Heart left ventricle (tissue), 16 donors: ENCODE measurements around the gene OASL. TPM values are rescaled to one million over a fixed set of nuclear protein-coding genes. Genes with fewer than 3 reads are reported as not detected.

ENCODE experiments used
- ATAC-seq, 4 donors: fragments of 200-7000 bp; cut with Tn5 transposase; one replicate each; pipeline ENCODE4 v1.9.1; 2020 to 2022; ENCODE audit warnings: moderate library complexity in 4 of 4, mild to moderate bottlenecking in 3 of 4, moderate number of reproducible peaks in 1 of 4
- DNase-seq, 5 donors: peaks; one replicate each; pipeline ENCODE4 v3.0.0-alpha.2; 2020
- H3K27ac ChIP-seq, 12 donors: fragments of 200-600 bp; sonication (generic) in 4 of 12; one replicate each; pipeline versions ENCODE4 v1.5.0 to v1.8.0; 2016 to 2022; ENCODE audit warnings: mild to moderate bottlenecking in 2 of 12
- H3K27me3 ChIP-seq, 9 donors: fragments of 200-600 bp; sonication (generic) in 2 of 9; one replicate each; pipeline versions ENCODE4 v1.5.1 to v1.8.0; 2016 to 2022; ENCODE audit warnings: mild to moderate bottlenecking in 3 of 9
- H3K36me3 ChIP-seq, 9 donors: fragments of 200-600 bp; sonication (generic) in 2 of 9; one replicate each; pipeline versions ENCODE4 v1.5.0 to v1.8.0; 2018 to 2022; ENCODE audit warnings: mild to moderate bottlenecking in 2 of 9
- H3K4me1 ChIP-seq, 12 donors: fragments of 200-600 bp; sonication (generic) in 4 of 12; one replicate each; pipeline versions ENCODE4 v1.5.0 to v1.8.0; 2016 to 2022; ENCODE audit warnings: mild to moderate bottlenecking in 3 of 12
- H3K4me3 ChIP-seq, 12 donors: fragments of 200-600 bp; sonication (generic) in 4 of 12; one replicate each; pipeline versions ENCODE4 v1.5.0 to v1.8.0; 2017 to 2022; ENCODE audit warnings: mild to moderate bottlenecking in 9 of 12, moderate library complexity in 4 of 12
- H3K9me3 ChIP-seq, 12 donors: fragments of 200-600 bp; sonication (generic) in 4 of 12; one replicate each; pipeline versions ENCODE4 v1.5.0 to v1.8.0; 2016 to 2022; ENCODE audit warnings: mild to moderate bottlenecking in 1 of 12
- CTCF ChIP-seq, 12 donors: fragments of 200-600 bp; sonication (generic) in 4 of 12; IDR thresholded peaks; one replicate each; pipeline versions ENCODE4 v1.5.0 to v1.8.0; 2018 to 2022; ENCODE audit warnings: antibody characterized with exemption in 12 of 12, mild to moderate bottlenecking in 5 of 12
- POLR2A ChIP-seq, 2 donors: fragments of 450-650 bp; IDR thresholded peaks; one replicate each; pipeline ENCODE4 v1.6.1; 2017; ENCODE audit warnings: antibody characterized with exemption in 2 of 2, mild to moderate bottlenecking in 2 of 2, moderate library complexity in 2 of 2
- WGBS, 4 donors: extraction: QIAGEN DNeasy Blood & Tissue Kit in 2 of 4; methylation state at CpG; one replicate each; pipeline versions ENCODE4 v1.1.5 to v1.1.7; 2013 to 2018; 5-methylcytosine and 5-hydroxymethylcytosine counted together
- intact Hi-C, 10 donors: fragments of 100-400 bp; cut with DNase I; formaldehyde crosslinking; loops; one replicate each; pipeline versions ENCODE4 v1.11.1 to v1.14.2; 2022
- polyA plus RNA-seq, 2 donors: library from polyadenylated mRNA; stranded (reverse); fragments of 200-250 nt; gene quantifications; one replicate each; pipeline ENCODE4 v1.2.3, GENCODE V29; 2013
- total RNA-seq, 9 donors: library from RNA; depleted of rRNA in 2 of 9; stranded (reverse); fragments of >200 nt in 2 of 9; fragmentation: NEBNext Ultra II Directional in 3 of 9; extraction: Animal tissue kit (Norgen Biotek cat#: 25700) in 3 of 9; gene quantifications; one replicate each; pipeline versions ENCODE4 v1.1.0 to v1.2.4, GENCODE V29; 2016 to 2023
- donor health status: ischemic (EF 13 %, LVEDD 7.1; RV severe dilation, severe dysfunction).
- donor health status: healthy with polysubstance abuse.
- donor health status: DM: no; HTN: yes; CAD: no.
- donor health status: DM: no; HTN: no; CAD: no.
- donor health status: ischemic (EF 25% LVEDD 6.9; RV normal size, moderate dysfunction).
- donor health status: ischemic (EF 25% LVEDD 5.7; RV mildly dilated, moderate dysfunction).
- donor health status: healthy.
- donor health status: DM: yes; HTN: yes; CAD: no.
- donor health status: ischemic (EF 35%, LVEDD 5.7; RV mildly dilated, moderate dysfunction).
- donor health status: nonischemic (EF 11% LVEDD 7.7; RV severe dilation, severe dysfunction).
- donor health status: DM: yes; HTN: yes; CAD: no.
- donor health status: PGD.
- donor health status: ischemic (EF 29% LVEDD 5.4; RV normal size, mild dysfunction).
- donor health status: nonischemic (EF 23%, LVEDD 6.1; RV moderate dilation, normal function).

The OASL gene
- total and polyA plus RNA-seq, 11 donors, result 0.32 to 5.0 (median 0.53) TPM; not detected in 1

- H3K27me3 ChIP-seq, result no peaks in the 10 kb centered on the region
- 71 to 79% (median 74%) methylated on average over 6 of the region's 6 CpGs for WGBS, 4 donors
- TF ChIP-seq POLR2A (IDR thresholded peaks at IDR 0.05) (no peak), CTCF (IDR thresholded peaks at IDR 0.05) (no peak)
- DNase-seq (no peak), ATAC-seq (no peak)
- H3K36me3 ChIP-seq, result no peaks in the 10 kb centered on the region
- H3K27ac ChIP-seq, result no peak overlapping the region
- no peak overlapping the region for H3K4me3 ChIP-seq
- no peaks in the 10 kb centered on the region for H3K4me1 ChIP-seq
- intact Hi-C loops, result no loop called here
- H3K9me3 ChIP-seq, result no peaks in the 10 kb centered on the region
Observed at GRCh38 chr12:120981407-120981941, 57.6 kb downstream of the OASL start.

- no peaks in the 10 kb centered on the region for H3K36me3 ChIP-seq
- intact Hi-C loops, result no loop called here
- H3K4me1 ChIP-seq, result no peaks in the 10 kb centered on the region
- H3K27ac ChIP-seq, result no peak overlapping the region
- DNase-seq, result no peak
- H3K9me3 ChIP-seq, result no peaks in the 10 kb centered on the region
- TF ChIP-seq POLR2A (IDR thresholded peaks at IDR 0.05), result no peak
- TF ChIP-seq CTCF (IDR thresholded peaks at IDR 0.05), result no peak
- WGBS, 4 donors, result 74 to 78% (median 74%) methylated on average over 13 of the region's 13 CpGs
- H3K4me3 ChIP-seq, result no peak overlapping the region
- no peak for ATAC-seq
- H3K27me3 ChIP-seq, result no peaks in the 10 kb centered on the region
Observed at GRCh38 chr12:120980800-120981368, 58.2 kb downstream of the OASL start.

GRCh38 chr12:120979862-120980696, 59.0 kb downstream of the OASL start:
- no peak overlapping the region for H3K27ac ChIP-seq
- no peaks in the 10 kb centered on the region for H3K27me3 ChIP-seq
- no peaks in the 10 kb centered on the region for H3K9me3 ChIP-seq
- intact Hi-C loops, result loop anchor here in 5 of 10 donors (5.0 to 10.0 kb wide), 5 partner anchors 125 to 333 kb away; partner anchors contain the start of gene UNC119B (in 2 of the 5)
- WGBS, 4 donors, result 52 to 64% (median 58%) methylated on average over 10 to 11 of the region's 11 CpGs
- DNase-seq (no peak), ATAC-seq (no peak)
- H3K4me1 ChIP-seq, result no peaks in the 10 kb centered on the region
- TF ChIP-seq POLR2A (IDR thresholded peaks at IDR 0.05) (no peak), CTCF (IDR thresholded peaks at IDR 0.05) (no peak)
- H3K36me3 ChIP-seq, result no peaks in the 10 kb centered on the region
- H3K4me3 ChIP-seq, result no peak overlapping the region

- no peaks in the 10 kb centered on the region for H3K27me3 ChIP-seq
- TF ChIP-seq POLR2A (IDR thresholded peaks at IDR 0.05) (no peak), CTCF (IDR thresholded peaks at IDR 0.05) (no peak)
- no peak for ATAC-seq
- no peak overlapping the region for H3K4me3 ChIP-seq
- DNase-seq, result no peak
- intact Hi-C loops, result loop anchor here in 5 of 10 donors (5.0 to 10.0 kb wide), 5 partner anchors 125 to 332 kb away; partner anchors contain the start of gene UNC119B (in 2 of the 5)
- H3K36me3 ChIP-seq, result no peaks in the 10 kb centered on the region
- no peaks in the 10 kb centered on the region for H3K9me3 ChIP-seq
- 81 to 90% (median 87%) methylated on average over 10 of the region's 10 CpGs for WGBS, 4 donors
- H3K4me1 ChIP-seq, result no peaks in the 10 kb centered on the region
- no peak overlapping the region for H3K27ac ChIP-seq
Observed at GRCh38 chr12:120979220-120979861, 59.7 kb downstream of the OASL start.
